GM12875 (cell line): ENCODE results near the gene THOP1.

Experiments
- H3K4me3 ChIP-seq: one replicate; pipeline ENCODE4 v1.5.1; 2011; ENCODE audit warnings: low read depth, low read length, control low read depth
- TF ChIP-seq, protein P1 (sequence below): IDR thresholded peaks from 2 replicates; pipeline ENCODE4 v1.5.1; 2011; ENCODE audit warnings: low read depth, mild to moderate bottlenecking, control low read depth, inconsistent platforms, low read length, moderate library complexity, borderline replicate concordance; ENCODE audit not compliant: insufficient read depth

The THOP1 gene

GRCh38 chr19:2758601-2759313 lies 26.5 kb upstream of the THOP1 start:
- TF ChIP-seq, protein P1, sequence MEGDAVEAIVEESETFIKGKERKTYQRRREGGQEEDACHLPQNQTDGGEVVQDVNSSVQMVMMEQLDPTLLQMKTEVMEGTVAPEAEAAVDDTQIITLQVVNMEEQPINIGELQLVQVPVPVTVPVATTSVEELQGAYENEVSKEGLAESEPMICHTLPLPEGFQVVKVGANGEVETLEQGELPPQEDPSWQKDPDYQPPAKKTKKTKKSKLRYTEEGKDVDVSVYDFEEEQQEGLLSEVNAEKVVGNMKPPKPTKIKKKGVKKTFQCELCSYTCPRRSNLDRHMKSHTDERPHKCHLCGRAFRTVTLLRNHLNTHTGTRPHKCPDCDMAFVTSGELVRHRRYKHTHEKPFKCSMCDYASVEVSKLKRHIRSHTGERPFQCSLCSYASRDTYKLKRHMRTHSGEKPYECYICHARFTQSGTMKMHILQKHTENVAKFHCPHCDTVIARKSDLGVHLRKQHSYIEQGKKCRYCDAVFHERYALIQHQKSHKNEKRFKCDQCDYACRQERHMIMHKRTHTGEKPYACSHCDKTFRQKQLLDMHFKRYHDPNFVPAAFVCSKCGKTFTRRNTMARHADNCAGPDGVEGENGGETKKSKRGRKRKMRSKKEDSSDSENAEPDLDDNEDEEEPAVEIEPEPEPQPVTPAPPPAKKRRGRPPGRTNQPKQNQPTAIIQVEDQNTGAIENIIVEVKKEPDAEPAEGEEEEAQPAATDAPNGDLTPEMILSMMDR: no peak
- no peak overlapping the region for H3K4me3 ChIP-seq

- no peak overlapping the region for H3K4me3 ChIP-seq
- TF ChIP-seq, protein P1: no peak
Measured at GRCh38 chr19:2759362-2759761, 25.9 kb upstream of the THOP1 start.

- TF ChIP-seq, protein P1: no peak
- no peak overlapping the region for H3K4me3 ChIP-seq
Measured at GRCh38 chr19:2759965-2760364, 25.3 kb upstream of the THOP1 start.

- no peak overlapping the region for H3K4me3 ChIP-seq
Measured at GRCh38 chr19:2761309-2761677, 24.0 kb upstream of the THOP1 start.

GRCh38 chr19:2761876-2762782 lies 23.2 kb upstream of the THOP1 start:
- TF ChIP-seq, protein P1: no peak

More at GRCh38 chr19:2761309-2761677, 24.0 kb upstream of the THOP1 start:
- TF ChIP-seq, protein P1: no peak

DNA sequence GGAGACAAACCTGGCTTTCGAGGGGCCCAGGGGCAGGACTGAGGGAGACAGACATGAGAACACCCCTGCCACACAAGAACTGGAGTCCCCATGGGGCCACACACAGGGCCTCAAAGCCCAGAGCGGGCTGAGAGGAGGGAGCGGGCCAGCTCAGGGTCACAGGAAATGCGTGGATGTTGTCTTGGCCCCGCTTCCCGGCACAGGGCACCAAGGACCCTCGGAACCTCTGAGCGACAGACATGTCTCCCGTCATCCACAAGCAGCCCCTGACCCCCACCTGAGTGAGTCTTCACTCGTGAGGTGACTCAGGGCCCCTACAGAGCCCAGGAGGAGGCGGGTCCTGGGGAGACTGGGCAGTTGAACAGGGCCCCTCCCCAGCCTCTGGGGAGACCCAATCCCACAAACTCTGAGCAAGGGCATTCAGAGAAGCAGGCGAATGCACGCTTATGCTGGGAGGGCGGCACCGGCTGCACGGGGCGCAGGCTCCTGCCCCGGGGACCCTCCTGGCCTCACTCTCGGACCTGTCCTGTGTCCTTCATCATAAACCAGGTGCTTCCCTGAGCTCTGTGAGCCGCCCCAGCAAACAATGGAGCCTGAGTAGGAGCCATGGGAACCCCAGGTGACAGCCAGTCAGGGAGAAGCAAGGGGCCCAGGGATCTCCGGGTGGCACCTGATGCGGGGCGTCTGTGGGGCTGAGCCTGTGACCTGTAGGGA lies 22.4 kb upstream of the THOP1 start:
- TF ChIP-seq, protein P1: no peak
- H3K4me3 ChIP-seq: no peak overlapping the region

More at GRCh38 chr19:2761876-2762782, 23.2 kb upstream of the THOP1 start:
- no peak overlapping the region for H3K4me3 ChIP-seq
